Psoas muscle (tissue), 8 donors: ENCODE data around the gene ACTR6. TPM values are rescaled to one million over a fixed set of nuclear protein-coding genes. Genes with fewer than 3 reads are reported as not detected.
"Not testable (repeated sequence)": the region's sequence is repeated elsewhere in the genome, so short reads cannot be mapped to it uniquely, and the experiment has no call there.

Experiments
- ATAC-seq, 4 donors: fragments of 200-7000 bp; cut with Tn5 transposase; one replicate each; pipeline ENCODE4 v1.9.1; 2020; ENCODE audit warnings: moderate library complexity in 3 of 4, mild to moderate bottlenecking in 2 of 4
- DNase-seq, 2 donors: peaks; one replicate each; pipeline ENCODE4 v3.0.0-alpha.2; 2020
- H3K27ac ChIP-seq: fragments of 200-600 bp; one replicate; pipeline ENCODE4 v1.8.0; 2022
- H3K27me3 ChIP-seq, 3 donors: fragments of 200-600 bp in 1 of 3; one replicate each; pipeline versions ENCODE4 v1.6.1 to v1.8.0; 2013 to 2022; ENCODE audit warnings: low read length in 2 of 3, mild to moderate bottlenecking in 2 of 3, moderate library complexity in 1 of 3; ENCODE audit not compliant: insufficient read depth in 3 of 3
- H3K36me3 ChIP-seq, 2 donors: fragments of 200-600 bp in 1 of 2; one replicate each; pipeline versions ENCODE4 v1.6.1 to v1.8.0; 2013 to 2022; ENCODE audit warnings: low read depth in 1 of 2, mild to moderate bottlenecking in 1 of 2, moderate library complexity in 1 of 2; ENCODE audit not compliant: insufficient read depth in 1 of 2
- H3K4me1 ChIP-seq: fragments of 200-600 bp; one replicate; pipeline ENCODE4 v1.8.0; 2022
- H3K4me3 ChIP-seq: fragments of 200-600 bp; one replicate; pipeline ENCODE4 v1.8.0; 2022; ENCODE audit warnings: mild to moderate bottlenecking
- H3K9me3 ChIP-seq: fragments of 200-600 bp; one replicate; pipeline ENCODE4 v1.8.0; 2022
- WGBS, 3 donors: extraction: QIAGEN DNeasy Blood & Tissue Kit; methylation state at CpG; one replicate each; pipeline versions ENCODE4 v1.1.6 to v1.1.7; 2013; 5-methylcytosine and 5-hydroxymethylcytosine counted together
- intact Hi-C, 2 donors: fragments of 100-400 bp; cut with DNase I; formaldehyde crosslinking; loops; one replicate each; pipeline versions ENCODE4 v1.11.0 to v1.14.2; 2022
- polyA plus RNA-seq, 3 donors: library from polyadenylated mRNA; stranded (reverse); fragments of 200-250 nt; gene quantifications; one replicate each; pipeline ENCODE4 v1.2.3, GENCODE V29; 2013
- total RNA-seq, 4 donors: library from RNA; stranded (reverse); fragmentation: NEBNext Ultra II Directional in 2 of 4; extraction: Animal tissue kit (Norgen Biotek cat#: 25700) in 2 of 4; gene quantifications; one replicate each; pipeline versions ENCODE4 v1.2.1 to v1.2.4, GENCODE V29; 2021 to 2023
- TF ChIP-seq, protein P1 (sequence below): fragments of 200-600 bp; IDR thresholded peaks from one replicate; pipeline ENCODE4 v1.8.0; 2022; ENCODE audit warnings: antibody characterized with exemption
- donor health status: healthy with polysubstance abuse.
- donor health status: DM: no; HTN: no; CAD: no; lungs with moderate emphysema.
- donor health status: Bipolar disorder and iron deficiency.
- donor health status: healthy.
- donor health status: DM: yes; HTN: yes; CAD: no.
- donor health status: DM: no; HTN: no; CAD: no.
- donor health status: DM: no; HTN: no; CAD: no.
- donor health status: DM: yes; HTN: yes; CAD: no.

ACTR6 gene
- total and polyA plus RNA-seq, 7 donors = 11.5 to 31.7 (median 17.1) TPM

- Histone ChIP-seq H3K27me3 (no peaks in the 10 kb centered on the region), H3K36me3 (peaks cover 0 to 21% of the 10 kb centered on the region in 2 donors), H3K9me3 (no peaks in the 10 kb centered on the region), H3K27ac (no peak overlapping the region), H3K4me1 (no peaks in the 10 kb centered on the region), H3K4me3 (no peak overlapping the region)
- no peak for ATAC-seq
- TF ChIP-seq, protein P1, sequence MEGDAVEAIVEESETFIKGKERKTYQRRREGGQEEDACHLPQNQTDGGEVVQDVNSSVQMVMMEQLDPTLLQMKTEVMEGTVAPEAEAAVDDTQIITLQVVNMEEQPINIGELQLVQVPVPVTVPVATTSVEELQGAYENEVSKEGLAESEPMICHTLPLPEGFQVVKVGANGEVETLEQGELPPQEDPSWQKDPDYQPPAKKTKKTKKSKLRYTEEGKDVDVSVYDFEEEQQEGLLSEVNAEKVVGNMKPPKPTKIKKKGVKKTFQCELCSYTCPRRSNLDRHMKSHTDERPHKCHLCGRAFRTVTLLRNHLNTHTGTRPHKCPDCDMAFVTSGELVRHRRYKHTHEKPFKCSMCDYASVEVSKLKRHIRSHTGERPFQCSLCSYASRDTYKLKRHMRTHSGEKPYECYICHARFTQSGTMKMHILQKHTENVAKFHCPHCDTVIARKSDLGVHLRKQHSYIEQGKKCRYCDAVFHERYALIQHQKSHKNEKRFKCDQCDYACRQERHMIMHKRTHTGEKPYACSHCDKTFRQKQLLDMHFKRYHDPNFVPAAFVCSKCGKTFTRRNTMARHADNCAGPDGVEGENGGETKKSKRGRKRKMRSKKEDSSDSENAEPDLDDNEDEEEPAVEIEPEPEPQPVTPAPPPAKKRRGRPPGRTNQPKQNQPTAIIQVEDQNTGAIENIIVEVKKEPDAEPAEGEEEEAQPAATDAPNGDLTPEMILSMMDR = no peak
- 94% methylated on average over 5 of the region's 5 CpGs for WGBS, 3 donors
- no peak for DNase-seq
- intact Hi-C loops = no loop called here
These were observed 28.5 kb downstream of the ACTR6 start for GRCh38 chr12:100229036-100229635.

GRCh38 chr12:100229876-100230275, 29.3 kb downstream of the ACTR6 start:
- no peak for DNase-seq
- WGBS, 3 donors = 87 to 93% (median 90%) methylated on average over 4 of the region's 4 CpGs

DNA sequence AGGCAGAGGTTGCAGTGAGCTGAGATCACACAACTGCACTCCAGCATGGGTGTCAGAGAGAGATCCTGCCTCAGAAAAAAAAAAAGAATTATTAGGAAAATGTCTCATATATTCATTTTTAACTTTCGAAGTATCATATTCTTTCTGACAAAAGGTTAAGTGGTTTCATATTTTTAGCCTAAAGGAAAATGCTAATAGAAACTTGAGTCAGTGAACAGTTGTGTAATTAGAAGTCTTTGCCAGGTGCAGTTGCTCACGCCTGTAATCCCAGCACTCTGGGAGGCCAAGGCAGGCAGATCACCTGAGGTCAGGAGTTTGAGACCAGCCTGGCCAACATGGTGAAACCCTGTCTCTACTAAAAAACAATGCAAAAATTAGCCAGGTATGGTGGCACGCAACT, 31.3 kb downstream of the ACTR6 start:
- not testable (repeated sequence) for DNase-seq, H3K9me3 ChIP-seq, H3K27ac ChIP-seq, H3K27me3 ChIP-seq, H3K36me3 ChIP-seq, H3K4me1 ChIP-seq, H3K4me3 ChIP-seq
- intact Hi-C loops = loop anchor here (5.0 to 10.0 kb wide), 3 partner anchors 320 to 505 kb away; no protein-coding TSS in a partner anchor
- ATAC-seq = peak in 2 of 4 donors; percentile 74 to 83
- 47 to 60% (median 54%) methylated on average over 3 of the region's 3 CpGs for WGBS, 3 donors

More at GRCh38 chr12:100229876-100230275, 29.3 kb downstream of the ACTR6 start:
- TF ChIP-seq, protein P1 = no peak
- ATAC-seq = no peak
- Histone ChIP-seq H3K27me3 (no peaks in the 10 kb centered on the region), H3K4me3 (no peak overlapping the region), H3K27ac (no peak overlapping the region), H3K9me3 (no peaks in the 10 kb centered on the region), H3K4me1 (no peaks in the 10 kb centered on the region), H3K36me3 (peaks cover 0 to 14% of the 10 kb centered on the region in 2 donors)
- intact Hi-C loops = loop anchor here (5.0 to 10.0 kb wide), 3 partner anchors 322 to 507 kb away; no protein-coding TSS in a partner anchor

GRCh38 chr12:100234166-100234565, 33.6 kb downstream of the ACTR6 start:
- H3K9me3 ChIP-seq = peaks cover 2% of the 10 kb centered on the region
- TF ChIP-seq, protein P1 = no peak
- no peaks in the 10 kb centered on the region for H3K27me3 ChIP-seq
- 28 to 30% (median 29%) methylated on average over 3 of the region's 3 CpGs for WGBS, 3 donors
- ATAC-seq (peak in 1 of 4 donors; percentile 35), DNase-seq (no peak)
- no peak overlapping the region for H3K27ac ChIP-seq
- no peaks in the 10 kb centered on the region for H3K4me1 ChIP-seq
- intact Hi-C loops = loop anchor here (5.0 to 10.0 kb wide), 3 partner anchors 318 to 503 kb away; no protein-coding TSS in a partner anchor
- H3K36me3 ChIP-seq = no peaks in the 10 kb centered on the region
- no peak overlapping the region for H3K4me3 ChIP-seq

- no peaks in the 10 kb centered on the region for H3K4me1 ChIP-seq
- intact Hi-C loops = loop anchor here (5.0 to 10.0 kb wide), 3 partner anchors 318 to 503 kb away; no protein-coding TSS in a partner anchor
- H3K4me3 ChIP-seq = no peak overlapping the region
- TF ChIP-seq, protein P1 = peak; percentile 73
- no peaks in the 10 kb centered on the region for H3K27me3 ChIP-seq
- no peaks in the 10 kb centered on the region for H3K36me3 ChIP-seq
- H3K9me3 ChIP-seq = peaks cover 2% of the 10 kb centered on the region
- 32 to 44% (median 35%) methylated on average over 7 of the region's 7 CpGs for WGBS, 3 donors
- peak in 2 of 4 donors; percentile 48 to 71 for ATAC-seq
- no peak for DNase-seq
- no peak overlapping the region for H3K27ac ChIP-seq
These were observed 34.1 kb downstream of the ACTR6 start for GRCh38 chr12:100234591-100235304.
